Vagina (tissue), 2 donors: Measurements from ENCODE around the gene MRPS30.

Source experiments
- POLR2AphosphoS5 ChIP-seq, 2 donors: sonication (generic); formaldehyde crosslinking; IDR thresholded peaks; one replicate each; pipeline ENCODE4 v1.9.0; 2017; ENCODE audit warnings: antibody characterized with exemption in 2 of 2, mild to moderate bottlenecking in 2 of 2, low read depth in 1 of 2; ENCODE audit not compliant: insufficient read depth in 1 of 2
- TF ChIP-seq, protein P1 (sequence below), 3 experiments: fragments of 450-650 bp in 2 of 3; fragments of 200-600 bp in 1 of 3; sonication (generic) in 1 of 3; IDR thresholded peaks; one replicate each; pipeline ENCODE4 v1.5.1; 2017 to 2019; ENCODE audit warnings: antibody characterized with exemption in 3 of 3, mild to moderate bottlenecking in 2 of 3, moderate library complexity in 2 of 3

DNA sequence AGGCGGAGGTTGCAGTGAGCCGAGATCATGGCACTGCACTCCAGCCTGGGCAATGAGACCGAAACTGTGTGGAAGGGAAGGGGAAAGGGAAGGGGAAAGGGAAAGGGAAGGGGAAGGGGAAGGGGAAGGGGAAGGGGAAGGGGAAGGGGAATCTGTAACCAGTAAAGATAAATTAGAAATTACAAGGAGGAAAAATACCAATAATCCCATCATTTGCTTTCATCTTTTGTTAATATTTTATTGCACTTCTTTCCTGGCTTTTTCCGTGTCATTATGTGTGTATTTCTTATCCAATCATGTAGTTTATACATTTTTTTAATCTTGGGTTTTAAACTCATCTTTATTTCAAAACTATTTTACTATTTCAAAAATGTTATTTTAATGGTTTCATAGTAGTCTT, 29.6 kb upstream of the MRPS30 start:
- TF ChIP-seq, protein P1, sequence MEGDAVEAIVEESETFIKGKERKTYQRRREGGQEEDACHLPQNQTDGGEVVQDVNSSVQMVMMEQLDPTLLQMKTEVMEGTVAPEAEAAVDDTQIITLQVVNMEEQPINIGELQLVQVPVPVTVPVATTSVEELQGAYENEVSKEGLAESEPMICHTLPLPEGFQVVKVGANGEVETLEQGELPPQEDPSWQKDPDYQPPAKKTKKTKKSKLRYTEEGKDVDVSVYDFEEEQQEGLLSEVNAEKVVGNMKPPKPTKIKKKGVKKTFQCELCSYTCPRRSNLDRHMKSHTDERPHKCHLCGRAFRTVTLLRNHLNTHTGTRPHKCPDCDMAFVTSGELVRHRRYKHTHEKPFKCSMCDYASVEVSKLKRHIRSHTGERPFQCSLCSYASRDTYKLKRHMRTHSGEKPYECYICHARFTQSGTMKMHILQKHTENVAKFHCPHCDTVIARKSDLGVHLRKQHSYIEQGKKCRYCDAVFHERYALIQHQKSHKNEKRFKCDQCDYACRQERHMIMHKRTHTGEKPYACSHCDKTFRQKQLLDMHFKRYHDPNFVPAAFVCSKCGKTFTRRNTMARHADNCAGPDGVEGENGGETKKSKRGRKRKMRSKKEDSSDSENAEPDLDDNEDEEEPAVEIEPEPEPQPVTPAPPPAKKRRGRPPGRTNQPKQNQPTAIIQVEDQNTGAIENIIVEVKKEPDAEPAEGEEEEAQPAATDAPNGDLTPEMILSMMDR (IDR thresholded peaks at IDR 0.05) = no peak
- no peak for TF ChIP-seq POLR2AphosphoS5 (IDR thresholded peaks at IDR 0.05; ENCODE audit: insufficient read depth in 1 of 2, low read depth in 1 of 2)
